ENCODE results near the gene KLF6.

KLF6 gene

GRCh38 chr10:3729397-3729976 lies 55.5 kb downstream of the KLF6 start:
- DNase-seq (ENCODE audit: low read depth, low spot score) = no peak

GRCh38 chr10:3728563-3728962 lies 56.4 kb downstream of the KLF6 start:
- DNase-seq (ENCODE audit: low read depth, low spot score) = no peak

GRCh38 chr10:3727268-3727667 lies 57.7 kb downstream of the KLF6 start:
- DNase-seq (ENCODE audit: low read depth, low spot score) = no peak

Data from activated CD4-positive, CD25-positive, alpha-beta regulatory T cell treated with anti-CD3 and anti-CD28 coated beads, Interleukin-2, amount 50 U/mL, for 16 hours (primary cell).